22Rv1 (cell line): ENCODE results near the gene SMPD2.

Experiments used
- H3K27ac ChIP-seq: fragments of 450-650 bp; 2 replicates; pipeline ENCODE4 v1.5.1; 2017
- CTCF ChIP-seq: fragments of 450-650 bp; IDR thresholded peaks from 2 replicates; pipeline ENCODE4 v1.5.1; 2017; ENCODE audit warnings: mild to moderate bottlenecking
- ZFX ChIP-seq: fragments of 450-650 bp; IDR thresholded peaks from 2 replicates; pipeline ENCODE4 v1.6.1; 2017; ENCODE audit warnings: antibody characterized with exemption, borderline replicate concordance

SMPD2 gene

GRCh38 chr6:109434456-109434855 is 6.1 kb upstream of the SMPD2 start:
- no peak for TF ChIP-seq CTCF
- TF ChIP-seq ZFX: no peak

GRCh38 chr6:109436041-109436440 is 4.5 kb upstream of the SMPD2 start:
- TF ChIP-seq CTCF: no peak
- no peak for TF ChIP-seq ZFX
- H3K27ac ChIP-seq: no peak overlapping the region

More at GRCh38 chr6:109434456-109434855, 6.1 kb upstream of the SMPD2 start:
- H3K27ac ChIP-seq: no peak overlapping the region

- H3K27ac ChIP-seq: peak overlapping the region; percentile 72
- TF ChIP-seq CTCF (peak; percentile 49), ZFX (no peak)
Observed at GRCh38 chr6:109441069-109441816, 719 bp downstream of the SMPD2 start.

GRCh38 chr6:109442393-109442924 is 1.9 kb downstream of the SMPD2 start:
- no peak for TF ChIP-seq CTCF
- no peak for TF ChIP-seq ZFX
- H3K27ac ChIP-seq: no peak overlapping the region

- no peak for TF ChIP-seq CTCF
- no peak for TF ChIP-seq ZFX
- no peak overlapping the region for H3K27ac ChIP-seq
Observed at GRCh38 chr6:109443425-109443950, 3.0 kb downstream of the SMPD2 start.

- TF ChIP-seq CTCF: no peak
- no peak overlapping the region for H3K27ac ChIP-seq
Observed at GRCh38 chr6:109445382-109445781, 4.9 kb downstream of the SMPD2 start.

- no peak overlapping the region for H3K27ac ChIP-seq
- TF ChIP-seq CTCF (no peak), ZFX (no peak)
Observed at GRCh38 chr6:109446072-109446471, 5.5 kb downstream of the SMPD2 start.
